Neural progenitor cell (in vitro differentiated cells): ENCODE results near the gene TRPC4. TPM values are rescaled to one million over a fixed set of nuclear protein-coding genes. Genes with fewer than 3 reads are reported as not detected.
A peak's percentile ranks its signal among the peaks of the same experiment; 100 is the strongest.

ENCODE experiments used
- DNase-seq: peaks from one replicate; pipeline ENCODE4 v3.0.0-alpha.2; 2016; ENCODE audit warnings: low spot score
- H2AFZ ChIP-seq: fragments of 200-600 bp; sonication (generic); replicated peaks from 2 replicates; pipeline ENCODE4 v1.6.1; 2016; ENCODE audit warnings: antibody characterized with exemption
- H3F3A ChIP-seq: fragments of 200-600 bp; sonication (generic); 2 replicates; pipeline ENCODE4 v1.6.1; 2016; ENCODE audit warnings: antibody characterized with exemption, low read depth
- H3K27ac ChIP-seq: fragments of 200-600 bp; sonication (generic); 2 replicates; pipeline ENCODE4 v1.5.1; 2016; ENCODE audit warnings: mild to moderate bottlenecking
- H3K27me3 ChIP-seq: fragments of 200-600 bp; sonication (generic); 2 replicates; pipeline ENCODE4 v1.6.1; 2016; ENCODE audit warnings: mild to moderate bottlenecking, moderate library complexity
- H3K36me3 ChIP-seq: fragments of 200-600 bp; sonication (generic); 2 replicates; pipeline ENCODE4 v1.5.1; 2016
- H3K4me1 ChIP-seq: fragments of 200-600 bp; sonication (generic); 2 replicates; pipeline ENCODE4 v1.6.1; 2016; ENCODE audit warnings: mixed run types
- H3K4me2 ChIP-seq: fragments of 200-600 bp; sonication (generic); 2 replicates; pipeline ENCODE4 v1.6.1; 2016
- H3K4me3 ChIP-seq: fragments of 200-600 bp; sonication (generic); 2 replicates; pipeline ENCODE4 v1.5.1; 2016
- H3K79me2 ChIP-seq: fragments of 200-600 bp; sonication (generic); 2 replicates; pipeline ENCODE4 v1.6.1; 2016; ENCODE audit warnings: low read depth
- H3K9ac ChIP-seq: fragments of 200-600 bp; sonication (generic); 2 replicates; pipeline ENCODE4 v1.6.1; 2016
- H3K9me3 ChIP-seq: fragments of 200-600 bp; sonication (generic); 2 replicates; pipeline ENCODE4 v1.5.1; 2016; ENCODE audit warnings: low read depth
- H4K20me1 ChIP-seq: fragments of 200-600 bp; sonication (generic); 2 replicates; pipeline ENCODE4 v1.6.1; 2016; ENCODE audit warnings: low read depth
- H3K27ac Mint-ChIP-seq: 3 replicates; pipeline ENCODE4 v1.8.0; 2021; ENCODE audit warnings: mixed read lengths
- H3K27me3 Mint-ChIP-seq: 2 replicates; pipeline ENCODE4 v1.8.0; 2022; ENCODE audit warnings: low read depth, mild to moderate bottlenecking, inconsistent platforms, moderate library complexity, mixed read lengths; ENCODE audit not compliant: insufficient read depth
- H3K36me3 Mint-ChIP-seq: 3 replicates; pipeline ENCODE4 v1.8.0; 2021; ENCODE audit warnings: mixed read lengths
- H3K4me1 Mint-ChIP-seq: 3 replicates; pipeline ENCODE4 v1.8.0; 2021; ENCODE audit warnings: mixed read lengths
- H3K4me3 Mint-ChIP-seq: 3 replicates; pipeline ENCODE4 v1.8.0; 2021; ENCODE audit warnings: mild to moderate bottlenecking, moderate library complexity, mixed read lengths
- H3K9me3 Mint-ChIP-seq: 3 replicates; pipeline ENCODE4 v1.8.0; 2020; ENCODE audit warnings: mixed read lengths
- CTCF ChIP-seq: fragments of 200-600 bp; sonication (generic); IDR thresholded peaks from 2 replicates; pipeline ENCODE4 v1.5.1; 2017; ENCODE audit warnings: antibody characterized with exemption, mild to moderate bottlenecking
- EZH2 ChIP-seq: fragments of 200-600 bp; sonication (generic); IDR thresholded peaks from 2 replicates; pipeline ENCODE4 v1.6.1; 2017; ENCODE audit warnings: antibody characterized with exemption, mild to moderate bottlenecking, moderate library complexity
- EZH2phosphoT487 ChIP-seq: fragments of 200-600 bp; sonication (generic); IDR thresholded peaks from 2 replicates; pipeline ENCODE4 v1.6.1; 2017; ENCODE audit warnings: antibody characterized with exemption
- total RNA-seq: library from RNA; depleted of rRNA; stranded (reverse); fragments of >200 nt; gene quantifications from 2 replicates; pipeline ENCODE4 v1.2.3, GENCODE V29; 2015; ENCODE audit warnings: low replicate concordance

Gene TRPC4
- total RNA-seq, 1 donor from 2014 or later, result 21.1 TPM

DNA sequence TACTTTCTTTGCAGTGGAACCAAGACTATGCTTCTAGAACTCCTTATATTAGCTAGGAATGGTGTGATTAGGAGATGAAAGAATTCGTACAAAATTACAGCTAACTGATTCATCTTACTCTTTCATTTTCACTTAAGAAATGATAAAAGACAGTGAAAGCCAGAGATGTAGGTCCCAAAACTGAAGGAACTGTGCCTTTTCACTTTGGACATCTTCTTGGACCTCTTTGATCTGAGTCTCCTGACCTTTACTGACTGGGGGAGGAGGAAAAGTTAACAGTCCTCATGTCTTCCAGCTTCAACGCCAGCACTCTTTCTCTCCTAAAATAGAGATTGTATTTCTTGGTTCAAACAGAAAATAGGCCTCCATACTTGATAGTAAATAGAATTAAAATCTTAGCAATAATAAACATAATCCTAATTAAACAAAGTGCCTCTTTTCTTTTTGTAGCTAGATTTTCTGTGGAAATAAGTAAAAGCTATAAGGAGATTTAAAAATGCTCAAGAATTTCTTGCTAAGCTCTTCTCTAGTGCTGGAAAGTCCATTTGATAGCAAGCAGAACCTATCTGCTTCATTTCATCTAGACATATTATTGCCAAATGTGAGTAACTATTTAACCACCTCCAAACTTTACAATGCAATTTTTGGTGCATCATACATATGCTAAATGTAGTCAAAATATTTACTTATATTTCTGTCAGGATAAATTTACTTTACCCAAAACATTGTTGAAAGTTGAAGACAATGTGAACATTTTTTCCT is 161.7 kb downstream of the TRPC4 start:
- H3K27ac ChIP-seq, result no peak overlapping the region
- H3K4me3 ChIP-seq, result no peak overlapping the region
- Mint-ChIP-seq H3K9me3 (no peaks in the 10 kb centered on the region), H3K27me3 (no peaks in the 10 kb centered on the region), H3K4me1 (peaks cover 13% of the 10 kb centered on the region), H3K36me3 (peaks cover 4% of the 10 kb centered on the region), H3K27ac (no peak overlapping the region), H3K4me3 (no peak overlapping the region)
- no peaks in the 10 kb centered on the region for H3K9me3 ChIP-seq
- H3K4me1 ChIP-seq, result no peaks in the 10 kb centered on the region
- no peak for DNase-seq
- no peaks in the 10 kb centered on the region for H3F3A ChIP-seq
- H3K36me3 ChIP-seq, result no peaks in the 10 kb centered on the region
- no peaks in the 10 kb centered on the region for H4K20me1 ChIP-seq
- TF ChIP-seq CTCF, result no peak
- TF ChIP-seq EZH2phosphoT487, result no peak
- TF ChIP-seq EZH2, result no peak
- H3K27me3 ChIP-seq, result no peaks in the 10 kb centered on the region
- peaks cover 9% of the 10 kb centered on the region for H3K79me2 ChIP-seq
- H3K4me2 ChIP-seq, result no peak overlapping the region
- H3K9ac ChIP-seq, result no peak overlapping the region
- no peak overlapping the region for H2AFZ ChIP-seq

GRCh38 chr13:37706041-37706440 is 163.5 kb downstream of the TRPC4 start:
- peaks cover 2% of the 10 kb centered on the region for H3K36me3 Mint-ChIP-seq
- H3K9me3 Mint-ChIP-seq, result no peaks in the 10 kb centered on the region
- peaks cover 4% of the 10 kb centered on the region for H3K79me2 ChIP-seq
- TF ChIP-seq EZH2, result no peak
- TF ChIP-seq EZH2phosphoT487, result no peak
- TF ChIP-seq CTCF, result no peak
- peaks cover 18% of the 10 kb centered on the region for H3K4me1 Mint-ChIP-seq
- peak; percentile 19 for DNase-seq
- H3K27me3 ChIP-seq, result no peaks in the 10 kb centered on the region
- H3K4me3 ChIP-seq, result no peak overlapping the region
- no peaks in the 10 kb centered on the region for H3F3A ChIP-seq
- no peak overlapping the region for H3K4me2 ChIP-seq
- no peak overlapping the region for H3K27ac ChIP-seq
- H2AFZ ChIP-seq, result no peak overlapping the region
- no peaks in the 10 kb centered on the region for H3K9me3 ChIP-seq
- no peak overlapping the region for H3K9ac ChIP-seq
- H3K4me3 Mint-ChIP-seq, result no peak overlapping the region
- no peaks in the 10 kb centered on the region for H3K27me3 Mint-ChIP-seq
- no peaks in the 10 kb centered on the region for H3K4me1 ChIP-seq
- H3K36me3 ChIP-seq, result no peaks in the 10 kb centered on the region
- no peaks in the 10 kb centered on the region for H4K20me1 ChIP-seq
- H3K27ac Mint-ChIP-seq, result peak overlapping the region; percentile 20

GRCh38 chr13:37701972-37702371 is 167.6 kb downstream of the TRPC4 start:
- no peaks in the 10 kb centered on the region for H3K27me3 ChIP-seq
- Mint-ChIP-seq H3K36me3 (peaks cover 3% of the 10 kb centered on the region), H3K27ac (no peak overlapping the region), H3K27me3 (no peaks in the 10 kb centered on the region), H3K4me1 (peaks cover 17% of the 10 kb centered on the region), H3K9me3 (peaks cover under 1% of the 10 kb centered on the region), H3K4me3 (no peak overlapping the region)
- H3K9me3 ChIP-seq, result no peaks in the 10 kb centered on the region
- H3K79me2 ChIP-seq, result peaks cover 9% of the 10 kb centered on the region
- no peak overlapping the region for H3K4me2 ChIP-seq
- H3K36me3 ChIP-seq, result no peaks in the 10 kb centered on the region
- no peak overlapping the region for H2AFZ ChIP-seq
- no peaks in the 10 kb centered on the region for H3F3A ChIP-seq
- no peak for DNase-seq
- no peak overlapping the region for H3K9ac ChIP-seq
- no peak for TF ChIP-seq EZH2phosphoT487
- no peak for TF ChIP-seq CTCF
- no peak for TF ChIP-seq EZH2
- no peak overlapping the region for H3K4me3 ChIP-seq
- H3K4me1 ChIP-seq, result no peaks in the 10 kb centered on the region
- no peak overlapping the region for H3K27ac ChIP-seq
- H4K20me1 ChIP-seq, result no peaks in the 10 kb centered on the region
